Central memory CD8-positive, alpha-beta T cell (primary cell): ENCODE data around the gene B4GALNT1.
"Not testable (repeated sequence)": the region's sequence is repeated elsewhere in the genome, so short reads cannot be mapped to it uniquely, and the experiment has no call there.

ENCODE experiments used
- ATAC-seq: fragments of 150-1000 bp; cut with Tn5 transposase; replicated peaks from 2 replicates; pipeline ENCODE4 v1.10.0; 2022; ENCODE audit warnings: mild to moderate bottlenecking, moderate FRiP score, moderate number of reproducible peaks; ENCODE audit not compliant: poor library complexity, severe bottlenecking; ENCODE audit errors: extremely low read depth
- DNase-seq, 2 donors: peaks; one replicate each; pipeline ENCODE4 v3.0.0; 2021; ENCODE audit warnings: low spot score in 2 of 2
- H3K27ac Mint-ChIP-seq: one replicate; pipeline ENCODE4 v1.8.0; 2022; ENCODE audit warnings: low read depth, mild to moderate bottlenecking, moderate library complexity, mixed read lengths
- H3K27me3 Mint-ChIP-seq: one replicate; pipeline ENCODE4 v1.8.0; 2022; ENCODE audit warnings: mixed read lengths
- H3K36me3 Mint-ChIP-seq: one replicate; pipeline ENCODE4 v1.8.0; 2022; ENCODE audit warnings: mild to moderate bottlenecking, moderate library complexity, mixed read lengths; ENCODE audit not compliant: insufficient read depth
- H3K4me1 Mint-ChIP-seq: one replicate; pipeline ENCODE4 v1.8.0; 2022; ENCODE audit warnings: mixed read lengths
- H3K4me3 Mint-ChIP-seq: one replicate; pipeline ENCODE4 v1.8.0; 2022; ENCODE audit warnings: mild to moderate bottlenecking, moderate library complexity, mixed read lengths
- H3K9me3 Mint-ChIP-seq: one replicate; pipeline ENCODE4 v1.8.0; 2022; ENCODE audit warnings: mixed read lengths

B4GALNT1 gene

GRCh38 chr12:57632958-57633840 is at the start of gene B4GALNT1:
Gene B4GALNT1 (minus strand): TSS chr12:57633201. CDS start chr12:57632132, 1,069 bp downstream.
- Mint-ChIP-seq H3K4me3 (peak within 1 kb of the TSS; percentile 73), H3K9me3 (no peaks in the 10 kb centered on the region), H3K36me3 (no peaks in the 10 kb centered on the region), H3K27ac (no peak within 1 kb of the TSS), H3K27me3 (peaks cover 50% of the 10 kb centered on the region), H3K4me1 (peaks cover 9% of the 10 kb centered on the region)
- peak in 1 of 2 donors; percentile 49 for DNase-seq
- ATAC-seq = peak; percentile 74

DNA sequence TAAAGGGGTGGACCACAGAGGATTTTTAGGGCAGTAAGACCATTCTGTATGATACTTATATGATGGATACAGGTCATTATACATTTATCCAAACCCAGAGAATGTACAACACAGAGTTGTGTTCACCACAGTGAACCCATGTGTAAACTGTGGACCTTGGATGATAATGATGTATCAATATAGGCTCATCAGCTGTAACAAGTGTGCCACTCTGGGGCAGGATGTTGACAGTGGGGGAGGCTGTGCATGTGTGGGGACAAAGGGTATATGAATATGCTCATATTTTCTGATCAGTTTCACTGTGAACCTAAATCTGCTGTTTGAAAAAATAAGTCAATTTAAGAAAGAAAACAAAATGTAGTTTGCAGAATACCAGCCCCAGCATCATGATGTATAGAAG is 46.7 kb upstream of the B4GALNT1 start:
- ATAC-seq = no peak
- Mint-ChIP-seq H3K27ac (no peak overlapping the region), H3K4me3 (no peak overlapping the region), H3K9me3 (peaks cover 6% of the 10 kb centered on the region), H3K27me3 (peaks cover 17% of the 10 kb centered on the region), H3K4me1 (no peaks in the 10 kb centered on the region), H3K36me3 (peaks cover 1% of the 10 kb centered on the region)
- no peak for DNase-seq

DNA sequence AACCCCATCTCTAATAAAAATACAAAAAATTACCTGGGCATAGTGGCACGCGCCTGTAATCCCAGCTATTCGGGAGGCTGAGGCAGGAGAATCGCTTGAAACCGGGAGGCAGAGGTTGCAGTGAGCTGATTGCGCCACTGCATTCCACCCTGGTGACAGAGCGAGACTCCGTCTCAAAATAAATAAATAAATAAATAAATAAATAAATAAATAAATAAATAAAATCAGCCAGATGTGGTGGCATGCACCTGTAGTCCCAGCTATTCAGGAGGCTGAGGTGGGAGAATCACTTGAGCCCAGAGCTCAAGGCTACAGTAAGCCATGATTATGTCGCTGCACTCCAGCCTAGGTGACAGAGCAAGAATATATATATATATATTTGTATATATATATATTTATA is 44.9 kb upstream of the B4GALNT1 start:
- not testable (repeated sequence) for DNase-seq, H3K9me3 Mint-ChIP-seq, ATAC-seq, H3K36me3 Mint-ChIP-seq, H3K27ac Mint-ChIP-seq, H3K4me3 Mint-ChIP-seq, H3K4me1 Mint-ChIP-seq
- H3K27me3 Mint-ChIP-seq = peaks cover 19% of the 10 kb centered on the region

GRCh38 chr12:57674691-57675090 is 41.7 kb upstream of the B4GALNT1 start:
- Mint-ChIP-seq H3K36me3 (no peaks in the 10 kb centered on the region), H3K27ac (no peak overlapping the region), H3K4me1 (no peaks in the 10 kb centered on the region), H3K4me3 (no peak overlapping the region), H3K27me3 (peaks cover 22% of the 10 kb centered on the region), H3K9me3 (no peaks in the 10 kb centered on the region)
- DNase-seq (no peak), ATAC-seq (no peak)

GRCh38 chr12:57672801-57673200 is 39.8 kb upstream of the B4GALNT1 start:
- Mint-ChIP-seq H3K27me3 (peaks cover 22% of the 10 kb centered on the region), H3K4me1 (no peaks in the 10 kb centered on the region), H3K36me3 (no peaks in the 10 kb centered on the region), H3K27ac (no peak overlapping the region), H3K9me3 (no peaks in the 10 kb centered on the region), H3K4me3 (no peak overlapping the region)
- ATAC-seq (no peak), DNase-seq (no peak)

GRCh38 chr12:57671811-57672210 is 38.8 kb upstream of the B4GALNT1 start:
- not testable (repeated sequence) for DNase-seq, H3K9me3 Mint-ChIP-seq, ATAC-seq, H3K4me3 Mint-ChIP-seq, H3K4me1 Mint-ChIP-seq, H3K36me3 Mint-ChIP-seq, H3K27ac Mint-ChIP-seq
- H3K27me3 Mint-ChIP-seq = peaks cover 22% of the 10 kb centered on the region

- not testable (repeated sequence) for H3K4me1 Mint-ChIP-seq, H3K4me3 Mint-ChIP-seq, ATAC-seq, H3K27ac Mint-ChIP-seq, H3K36me3 Mint-ChIP-seq, DNase-seq, H3K9me3 Mint-ChIP-seq
- H3K27me3 Mint-ChIP-seq = peaks cover 18% of the 10 kb centered on the region
Observed at GRCh38 chr12:57669691-57670090, 36.7 kb upstream of the B4GALNT1 start.

GRCh38 chr12:57666897-57667296 is 33.9 kb upstream of the B4GALNT1 start:
- Mint-ChIP-seq H3K9me3 (no peaks in the 10 kb centered on the region), H3K27me3 (no peaks in the 10 kb centered on the region), H3K27ac (no peak overlapping the region), H3K36me3 (no peaks in the 10 kb centered on the region), H3K4me1 (no peaks in the 10 kb centered on the region), H3K4me3 (no peak overlapping the region)
- no peak for DNase-seq
- no peak for ATAC-seq

DNA sequence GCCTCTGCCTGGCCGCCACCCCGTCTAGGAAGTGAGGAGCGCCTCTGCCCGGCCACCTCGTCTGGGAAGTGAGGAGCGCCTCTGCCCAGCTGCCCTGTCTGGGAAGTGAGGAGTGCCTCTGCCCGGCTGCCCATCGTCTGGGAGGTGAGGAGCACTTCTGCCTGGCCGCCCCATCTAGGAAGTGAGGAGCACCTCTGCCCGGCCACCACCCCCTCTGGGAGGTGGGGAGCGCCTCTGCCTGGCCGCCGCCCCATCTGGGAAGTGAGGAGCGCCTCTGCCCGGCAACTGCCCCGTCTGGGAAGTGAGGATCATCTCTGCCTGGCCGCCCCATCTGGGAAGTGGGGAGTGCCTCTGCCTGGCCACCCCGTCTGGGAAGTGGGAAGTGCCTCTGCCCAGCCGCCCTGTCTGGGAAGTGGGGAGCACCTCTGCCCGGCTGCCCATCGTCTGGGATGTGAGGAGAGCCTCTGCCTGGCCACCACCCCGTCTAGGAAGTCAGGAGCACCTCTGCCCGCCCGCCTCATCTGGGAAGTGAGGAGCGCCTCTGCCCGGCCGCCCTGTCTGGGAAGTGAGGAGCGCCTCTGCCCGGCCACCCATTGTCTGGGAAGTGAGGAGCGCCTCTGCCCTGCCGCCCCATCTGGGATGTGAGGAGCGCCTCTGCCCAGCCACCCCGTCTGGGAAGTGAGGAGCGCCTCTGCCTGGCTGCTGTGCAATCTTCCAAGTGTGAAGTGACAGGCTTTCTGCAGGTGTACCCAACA is 32.2 kb upstream of the B4GALNT1 start:
- not testable (repeated sequence) for H3K9me3 Mint-ChIP-seq, H3K27me3 Mint-ChIP-seq, H3K27ac Mint-ChIP-seq, DNase-seq, ATAC-seq, H3K4me3 Mint-ChIP-seq, H3K36me3 Mint-ChIP-seq, H3K4me1 Mint-ChIP-seq

DNA sequence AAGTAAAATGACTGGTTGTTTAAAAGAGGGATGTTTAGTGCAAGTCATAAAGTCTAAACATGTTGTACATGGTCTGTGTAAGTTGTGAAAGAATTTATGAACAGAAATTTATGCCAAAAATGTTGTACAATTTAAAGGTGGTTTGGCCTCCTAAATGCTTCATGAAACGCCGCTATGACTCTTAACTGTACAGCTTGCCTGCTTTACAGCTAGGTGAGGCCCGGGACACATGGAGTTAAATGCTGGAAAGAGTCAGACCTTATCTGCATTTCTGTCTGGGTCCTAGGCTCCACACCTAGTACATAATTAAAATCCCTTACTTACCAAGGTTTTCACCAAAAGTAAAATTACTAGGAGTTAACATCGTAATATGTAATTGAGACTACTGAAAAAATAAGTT is 28.4 kb upstream of the B4GALNT1 start:
- H3K4me3 Mint-ChIP-seq = no peak overlapping the region
- DNase-seq = no peak
- no peak for ATAC-seq
- H3K4me1 Mint-ChIP-seq = no peaks in the 10 kb centered on the region
- peaks cover 2% of the 10 kb centered on the region for H3K36me3 Mint-ChIP-seq
- peaks cover 17% of the 10 kb centered on the region for H3K27me3 Mint-ChIP-seq
- no peak overlapping the region for H3K27ac Mint-ChIP-seq
- no peaks in the 10 kb centered on the region for H3K9me3 Mint-ChIP-seq

DNA sequence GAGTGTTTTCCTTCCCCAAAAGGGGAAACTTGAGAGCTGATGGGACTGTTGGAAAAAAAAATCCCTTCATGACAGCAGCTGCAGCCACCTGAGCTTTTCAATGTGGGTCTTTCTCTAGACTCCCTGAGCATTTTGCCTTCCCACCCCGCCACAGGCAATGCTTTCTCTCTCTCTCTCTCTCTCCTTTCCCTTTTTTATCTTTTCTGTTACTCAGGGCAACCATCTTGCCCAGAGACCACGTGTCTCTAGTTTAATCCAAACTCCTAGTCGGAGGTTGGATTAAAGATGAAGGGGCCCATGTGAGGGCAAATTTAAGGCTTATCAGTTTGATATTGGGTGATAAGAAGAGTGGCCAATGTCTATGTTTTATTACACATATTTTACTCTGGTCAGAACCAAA is 25.9 kb upstream of the B4GALNT1 start:
- no peak for ATAC-seq
- Mint-ChIP-seq H3K9me3 (no peaks in the 10 kb centered on the region), H3K36me3 (peaks cover 2% of the 10 kb centered on the region), H3K27me3 (peaks cover 18% of the 10 kb centered on the region), H3K27ac (no peak overlapping the region), H3K4me3 (no peak overlapping the region), H3K4me1 (no peaks in the 10 kb centered on the region)
- DNase-seq = no peak

DNA sequence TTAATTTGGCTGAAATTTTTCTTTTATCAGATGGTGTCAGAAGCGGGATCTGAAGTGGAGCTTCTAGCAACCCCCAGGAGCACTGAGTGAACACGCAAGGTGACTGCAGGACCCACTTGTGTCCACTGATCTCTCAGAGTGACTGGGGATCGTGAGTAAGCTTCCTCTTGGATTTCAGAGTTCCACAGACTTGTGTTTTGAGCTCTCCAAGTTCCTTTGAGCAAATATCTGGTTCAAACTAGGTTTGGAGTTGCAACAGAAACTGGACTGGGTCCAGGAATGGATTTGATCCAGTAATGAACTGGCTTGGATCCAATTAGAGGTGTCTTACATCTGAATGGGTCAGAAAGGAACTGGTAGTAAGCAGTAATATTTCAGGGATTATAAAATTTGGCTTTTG is 24.7 kb upstream of the B4GALNT1 start:
- ATAC-seq = no peak
- Mint-ChIP-seq H3K36me3 (peaks cover 2% of the 10 kb centered on the region), H3K9me3 (no peaks in the 10 kb centered on the region)

DNA sequence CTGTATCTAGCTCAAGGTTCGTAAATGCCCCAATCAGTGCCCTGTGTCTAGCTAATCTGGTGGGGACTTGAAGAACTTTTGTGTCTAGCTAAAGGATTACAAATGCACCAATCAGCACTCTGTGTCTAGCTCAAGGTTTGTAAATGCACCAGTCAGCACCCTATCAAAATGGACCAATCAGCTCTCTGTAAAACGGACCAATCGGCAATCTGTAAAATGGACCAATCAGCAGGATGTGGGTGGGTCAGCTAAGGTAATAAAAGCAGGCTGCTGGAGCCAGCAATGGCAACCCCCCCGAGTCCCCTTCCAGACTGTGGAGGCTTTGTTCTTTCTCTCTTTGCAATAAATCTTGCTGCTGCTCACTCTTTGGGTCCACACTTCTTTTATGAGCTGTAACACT is 23.4 kb upstream of the B4GALNT1 start:
- ATAC-seq, H3K27ac Mint-ChIP-seq: not testable (repeated sequence)
- peaks cover 18% of the 10 kb centered on the region for H3K27me3 Mint-ChIP-seq

More for the DNA sequence above, 24.7 kb upstream of the B4GALNT1 start:
- H3K27ac Mint-ChIP-seq = no peak overlapping the region
- no peak for DNase-seq
- H3K4me1 Mint-ChIP-seq = no peaks in the 10 kb centered on the region
- peaks cover 18% of the 10 kb centered on the region for H3K27me3 Mint-ChIP-seq
- H3K4me3 Mint-ChIP-seq = no peak overlapping the region

More for the DNA sequence above, 23.4 kb upstream of the B4GALNT1 start:
- not testable (repeated sequence) for H3K4me1 Mint-ChIP-seq, H3K4me3 Mint-ChIP-seq, H3K36me3 Mint-ChIP-seq, DNase-seq, H3K9me3 Mint-ChIP-seq
